Tongue (tissue), 2 donors: ENCODE measurements around the gene AGO1. TPM values are rescaled to one million over a fixed set of nuclear protein-coding genes. Genes with fewer than 3 reads are reported as not detected.
"Not testable (repeated sequence)": the region's sequence is repeated elsewhere in the genome, so short reads cannot be mapped to it uniquely, and the experiment has no call there.

Experiments
- DNase-seq: peaks from one replicate; pipeline ENCODE4 v3.0.0-alpha.2; 2015
- total RNA-seq: library from RNA; depleted of rRNA; stranded (reverse); fragments of >200 nt; gene quantifications from one replicate; pipeline ENCODE4 v1.2.3, GENCODE V29; 2014

AGO1 gene
- total RNA-seq, 1 donor from 2014 or later: 14.5 TPM

- not testable (repeated sequence) for DNase-seq
Observed at GRCh38 chr1:35972631-35973030, 89.6 kb downstream of the AGO1 start.

- no peak for DNase-seq
Observed at GRCh38 chr1:35980090-35980489, 97.1 kb downstream of the AGO1 start.

Other genes with a start within 250 kb of the AGO1 start
- 20.1 TPM for gene PSMB2, start 241.7 kb upstream of the AGO1 start, total RNA-seq
- gene C1orf216, start 164.3 kb upstream of the AGO1 start, total RNA-seq: 10.3 TPM
- 5.4 TPM for gene CLSPN, start 113.2 kb upstream of the AGO1 start, total RNA-seq
- 19.8 TPM for gene AGO4, start 75.2 kb upstream of the AGO1 start, total RNA-seq
- gene AGO3, start 47.9 kb downstream of the AGO1 start, total RNA-seq: 29.7 TPM
- gene TEKT2, start 200.9 kb downstream of the AGO1 start, total RNA-seq: not detected
- 35.5 TPM for gene ADPRS, start 205.7 kb downstream of the AGO1 start, total RNA-seq
- gene COL8A2, start 242.0 kb downstream of the AGO1 start, total RNA-seq: 39.8 TPM